ENCODE measurements around the gene PIR. TPM values are rescaled to one million over a fixed set of nuclear protein-coding genes. Genes with fewer than 3 reads are reported as not detected.

PIR gene
- total RNA-seq, 1 experiment from 2014 or later = 17.1 TPM

- no peak for TF ChIP-seq NFYB (CRISPR knock-in tag; conservative IDR thresholded peaks at IDR 0.05; ENCODE audit: low read depth)
- no peak for TF ChIP-seq SOX15 (CRISPR knock-in tag; IDR thresholded peaks at IDR 0.05)
- no peak for TF ChIP-seq HMGA2 (CRISPR knock-in tag; IDR thresholded peaks at IDR 0.05)
- no peak for TF ChIP-seq CREM (CRISPR knock-in tag; IDR thresholded peaks at IDR 0.05)
- TF ChIP-seq TEAD1 (CRISPR knock-in tag; IDR thresholded peaks at IDR 0.05) = no peak
- no peak for TF ChIP-seq ZMAT4 (CRISPR knock-in tag; IDR thresholded peaks at IDR 0.05)
- no peak for TF ChIP-seq ZNF317 (CRISPR knock-in tag; IDR thresholded peaks at IDR 0.05; ENCODE audit: borderline replicate concordance, low read depth)
- no peak for TF ChIP-seq NR2C2 (CRISPR knock-in tag; IDR thresholded peaks at IDR 0.05)
These were observed 82.7 kb downstream of the PIR start (continued) for GRCh38 chrX:15410430-15410829.

- Mint-ChIP-seq H3K27ac (no peak overlapping the region), H3K36me3 (0 out of 2 replicates have a peak, but pooled peaks cover 4% of the 10 kb centered on the region), H3K4me1 (peaks cover 20% of the 10 kb centered on the region), H3K9me3 (0 out of 2 replicates have a peak, but pooled peaks cover 3% of the 10 kb centered on the region), H3K27me3 (ENCODE audit: low read depth) (no peaks in the 10 kb centered on the region), H3K4me3 (no peak overlapping the region)
- no peak for DNase-seq (ENCODE audit: low spot score)
- ChIA-PET CTCF (no interaction called here), POLR2A (no interaction called here)
- no peak for ATAC-seq
- TF ChIP-seq ZNF263 (CRISPR knock-in tag; IDR thresholded peaks at IDR 0.05; ENCODE audit: low read depth) = no peak
- TF ChIP-seq OVOL2 (CRISPR knock-in tag; IDR thresholded peaks at IDR 0.05; ENCODE audit: borderline replicate concordance) = no peak
- TF ChIP-seq ZSCAN18 (CRISPR knock-in tag; IDR thresholded peaks at IDR 0.05) = no peak
- no peak for TF ChIP-seq RELA (CRISPR knock-in tag; IDR thresholded peaks at IDR 0.05; ENCODE audit: borderline replicate concordance)
- TF ChIP-seq CBFB (CRISPR knock-in tag; IDR thresholded peaks at IDR 0.05; ENCODE audit: low read depth) = no peak
- no peak for TF ChIP-seq TEAD4 (CRISPR knock-in tag; IDR thresholded peaks at IDR 0.05)
- TF ChIP-seq E2F5 (CRISPR knock-in tag; IDR thresholded peaks at IDR 0.05) = no peak
- no peak for TF ChIP-seq ZNF281 (CRISPR knock-in tag; IDR thresholded peaks at IDR 0.05)
- no peak for TF ChIP-seq MYBL2 (CRISPR knock-in tag; IDR thresholded peaks at IDR 0.05)
- no peak for TF ChIP-seq FOXK1 (CRISPR knock-in tag; IDR thresholded peaks at IDR 0.05)
- no peak for TF ChIP-seq MLX (CRISPR knock-in tag; IDR thresholded peaks at IDR 0.05)
- TF ChIP-seq ZNF138 (CRISPR knock-in tag; conservative IDR thresholded peaks at IDR 0.05) = no peak
- no peak for TF ChIP-seq GTF2I (CRISPR knock-in tag; conservative IDR thresholded peaks at IDR 0.05)
- TF ChIP-seq SMAD4 (CRISPR knock-in tag; IDR thresholded peaks at IDR 0.05) = no peak
- no peak for TF ChIP-seq JUN (CRISPR knock-in tag; IDR thresholded peaks at IDR 0.05)
- TF ChIP-seq TCF7 (CRISPR knock-in tag; IDR thresholded peaks at IDR 0.05; ENCODE audit: low read depth) = no peak
These were observed 87.3 kb downstream of the PIR start for GRCh38 chrX:15405846-15406245.

Measured in WTC11 (cell line).